GM20000 (cell line): Measurements from ENCODE around the gene HIPK1.
"Not testable (repeated sequence)": the region's sequence is repeated elsewhere in the genome, so short reads cannot be mapped to it uniquely, and the experiment has no call there.

ENCODE experiments used
- DNase-seq: peaks from one replicate; pipeline ENCODE4 v3.0.0; 2012; ENCODE audit warnings: low spot score
- TF ChIP-seq, protein P1 (sequence below): IDR thresholded peaks from 2 replicates; pipeline ENCODE4 v1.5.1; 2012; ENCODE audit warnings: mild to moderate bottlenecking, control low read depth; ENCODE audit errors: extremely low read depth, missing control alignments

The HIPK1 gene

DNA sequence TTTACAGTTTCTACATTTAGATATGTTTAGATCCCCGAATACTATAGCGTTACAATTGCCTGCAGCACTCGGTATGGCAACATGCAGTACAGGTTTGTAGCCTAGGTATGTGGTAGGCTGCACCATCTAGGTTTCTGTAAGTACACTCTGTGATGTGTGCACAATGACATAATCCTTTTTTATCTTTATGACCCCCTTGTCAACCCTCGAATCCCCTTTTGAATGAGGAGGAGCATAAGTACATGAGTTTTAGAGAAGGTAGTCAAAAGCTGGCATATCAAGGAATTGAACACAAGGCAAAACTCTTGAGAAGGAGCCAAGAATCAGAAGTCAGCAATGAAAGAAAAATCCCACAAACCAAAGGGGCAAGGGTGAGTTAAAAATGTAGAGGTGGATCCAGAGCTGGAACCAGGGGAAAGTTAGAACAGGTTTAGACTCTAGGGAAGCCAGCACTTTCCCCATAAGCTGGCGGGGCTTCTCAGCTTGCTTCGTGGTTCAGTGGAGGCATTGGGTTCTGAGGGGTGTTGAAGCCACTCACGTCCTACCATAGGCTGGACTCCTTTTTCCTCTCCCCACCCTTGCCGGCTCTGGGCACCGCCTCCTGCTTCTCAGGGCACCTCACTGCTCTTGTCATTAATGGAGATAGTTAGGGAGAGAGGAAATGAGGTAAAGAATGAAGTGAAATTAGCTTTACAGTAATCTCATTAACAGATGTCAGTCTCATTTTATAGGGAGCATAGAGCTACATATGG lies 81.5 kb downstream of the HIPK1 start:
- DNase-seq: no peak
- TF ChIP-seq, protein P1, sequence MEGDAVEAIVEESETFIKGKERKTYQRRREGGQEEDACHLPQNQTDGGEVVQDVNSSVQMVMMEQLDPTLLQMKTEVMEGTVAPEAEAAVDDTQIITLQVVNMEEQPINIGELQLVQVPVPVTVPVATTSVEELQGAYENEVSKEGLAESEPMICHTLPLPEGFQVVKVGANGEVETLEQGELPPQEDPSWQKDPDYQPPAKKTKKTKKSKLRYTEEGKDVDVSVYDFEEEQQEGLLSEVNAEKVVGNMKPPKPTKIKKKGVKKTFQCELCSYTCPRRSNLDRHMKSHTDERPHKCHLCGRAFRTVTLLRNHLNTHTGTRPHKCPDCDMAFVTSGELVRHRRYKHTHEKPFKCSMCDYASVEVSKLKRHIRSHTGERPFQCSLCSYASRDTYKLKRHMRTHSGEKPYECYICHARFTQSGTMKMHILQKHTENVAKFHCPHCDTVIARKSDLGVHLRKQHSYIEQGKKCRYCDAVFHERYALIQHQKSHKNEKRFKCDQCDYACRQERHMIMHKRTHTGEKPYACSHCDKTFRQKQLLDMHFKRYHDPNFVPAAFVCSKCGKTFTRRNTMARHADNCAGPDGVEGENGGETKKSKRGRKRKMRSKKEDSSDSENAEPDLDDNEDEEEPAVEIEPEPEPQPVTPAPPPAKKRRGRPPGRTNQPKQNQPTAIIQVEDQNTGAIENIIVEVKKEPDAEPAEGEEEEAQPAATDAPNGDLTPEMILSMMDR: no peak

DNA sequence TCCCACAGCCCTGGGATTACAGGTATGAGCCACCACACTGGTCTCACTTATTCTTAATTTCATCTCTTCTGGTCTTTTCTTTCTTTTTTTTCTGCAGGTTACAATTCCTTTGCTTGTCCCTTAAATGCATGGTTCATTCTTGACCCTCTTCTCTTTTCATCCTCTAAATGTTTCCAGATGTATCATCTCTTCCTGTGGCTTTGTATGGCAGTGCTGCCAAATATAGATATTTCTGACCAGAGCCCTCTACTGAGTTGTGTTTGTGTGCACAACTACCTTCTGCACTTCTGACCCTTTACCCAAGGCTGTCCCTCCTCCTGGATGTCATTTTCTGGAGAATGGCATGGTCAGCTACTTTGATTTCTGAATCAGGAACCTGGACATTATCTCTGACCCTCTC lies 82.7 kb downstream of the HIPK1 start:
- TF ChIP-seq, protein P1: no peak
- no peak for DNase-seq

DNA sequence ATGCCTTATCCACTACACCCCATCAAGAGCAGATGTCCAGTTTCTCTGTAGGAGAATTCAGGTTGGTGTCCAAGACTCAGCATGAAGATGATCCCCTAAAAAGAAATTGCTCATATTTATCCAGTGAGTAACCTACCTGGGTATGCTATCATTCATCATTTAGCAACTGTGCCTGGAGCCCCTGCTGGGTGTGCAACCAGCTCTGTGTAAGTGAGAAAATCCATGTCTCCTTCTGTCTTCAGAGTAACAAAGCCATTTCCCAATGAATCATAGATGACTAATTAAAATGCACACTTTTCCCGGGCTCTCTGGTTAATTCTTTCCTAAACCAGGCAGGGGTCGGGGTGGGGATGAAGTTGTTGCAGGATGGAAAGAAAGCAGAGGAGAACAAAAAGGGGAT lies 86.0 kb downstream of the HIPK1 start:
- TF ChIP-seq, protein P1: no peak
- no peak for DNase-seq

DNA sequence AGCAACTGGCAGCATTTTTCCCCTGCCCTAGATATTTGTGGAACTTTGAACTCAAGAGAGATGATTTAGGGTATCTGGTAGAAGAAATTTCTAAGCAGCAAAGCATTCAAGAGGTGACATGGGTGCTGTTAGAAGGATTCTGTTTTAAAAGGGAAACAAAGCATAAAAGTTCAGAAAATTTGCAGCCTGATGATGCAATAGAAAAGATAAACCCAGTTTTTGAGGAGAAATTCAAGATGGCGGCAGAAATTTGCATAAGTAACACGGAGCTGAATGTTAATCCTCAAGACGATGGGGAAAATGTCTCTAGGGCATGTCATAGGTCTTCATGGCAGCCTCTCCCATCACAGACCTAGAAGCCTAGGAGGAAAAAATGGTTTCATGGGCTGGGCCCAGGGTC lies 90.6 kb downstream of the HIPK1 start:
- DNase-seq: not testable (repeated sequence)

DNA sequence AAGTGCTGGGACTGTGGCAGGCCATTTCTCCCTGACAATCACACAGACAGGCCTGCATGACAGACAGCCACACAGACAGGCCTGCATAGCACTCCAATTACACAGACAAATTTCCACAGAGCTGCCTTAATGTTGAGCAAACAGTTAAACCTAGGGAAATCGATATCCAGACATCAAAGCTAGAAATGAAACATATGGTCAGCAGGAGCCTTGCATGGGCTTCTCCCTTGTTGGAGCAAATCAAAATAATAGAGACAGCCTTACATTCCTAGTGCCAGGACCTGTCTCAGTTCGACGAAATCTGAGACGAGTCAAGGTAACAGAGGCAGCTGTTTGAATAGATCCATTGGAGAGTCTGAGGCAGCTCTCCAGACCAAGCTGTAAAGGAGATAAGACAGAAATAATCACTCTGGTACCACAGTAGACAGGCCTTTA lies 92.6 kb downstream of the HIPK1 start:
- TF ChIP-seq, protein P1: no peak
- no peak for DNase-seq

DNA sequence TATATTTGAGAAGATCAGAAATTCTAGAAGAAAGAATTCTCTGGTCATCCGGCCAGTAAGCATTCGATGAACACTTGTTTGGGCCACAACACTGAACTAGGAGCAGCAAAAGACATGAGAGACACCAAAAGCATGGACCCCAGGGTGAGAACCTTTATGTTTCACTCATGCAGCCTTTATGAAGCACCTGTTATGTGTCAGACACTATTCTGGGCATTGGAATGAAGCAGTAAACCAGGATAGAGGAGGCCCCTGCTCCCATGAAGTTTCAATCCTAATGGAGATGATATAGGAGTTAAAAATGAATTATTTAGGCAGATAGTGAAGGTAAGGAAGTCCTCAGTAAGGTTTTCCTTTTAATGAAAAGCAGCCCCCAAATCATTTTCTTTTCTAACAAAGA lies 93.8 kb downstream of the HIPK1 start:
- no peak for DNase-seq
- TF ChIP-seq, protein P1: no peak

DNA sequence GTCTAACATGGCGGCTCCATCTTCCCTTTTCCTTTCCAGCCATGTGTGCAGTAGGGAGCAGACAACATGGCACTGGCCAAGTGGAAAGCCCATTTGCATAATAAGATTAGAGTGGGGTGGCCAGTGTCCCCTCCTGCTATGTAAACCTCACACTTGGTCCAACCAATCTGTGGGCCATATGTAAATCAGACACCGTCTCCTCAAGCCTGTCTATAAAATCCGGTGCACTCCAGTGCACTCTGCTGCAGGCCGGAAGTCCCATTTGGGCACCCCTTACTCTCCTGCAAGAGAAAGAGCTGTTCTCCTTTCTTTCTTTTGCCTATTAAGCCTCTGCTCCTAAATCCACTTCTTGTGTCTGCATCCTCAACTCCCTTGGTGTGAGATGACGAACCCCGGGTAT lies 94.3 kb downstream of the HIPK1 start:
- DNase-seq: no peak
- TF ChIP-seq, protein P1: no peak

DNA sequence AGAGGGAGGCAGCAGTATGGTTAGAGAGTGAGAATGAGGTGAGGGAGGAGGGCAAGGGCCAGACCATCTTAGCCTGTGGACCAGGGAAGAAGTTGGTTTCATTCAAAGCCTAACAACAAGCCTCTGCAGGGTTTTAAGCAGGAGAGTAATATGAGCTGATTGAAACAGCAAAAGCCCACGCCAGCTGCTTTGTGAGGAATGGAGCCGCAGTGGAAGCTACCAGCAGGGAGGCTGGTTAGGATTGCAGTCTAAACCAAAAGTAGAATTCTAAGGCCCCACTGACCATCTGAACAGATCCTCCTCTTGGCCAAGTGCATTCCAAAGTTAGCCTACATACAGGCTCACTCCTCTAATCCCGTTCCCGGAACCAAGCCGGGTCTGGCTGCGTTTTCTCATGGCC lies 94.9 kb downstream of the HIPK1 start:
- no peak for DNase-seq

More for the DNA sequence above, 94.9 kb downstream of the HIPK1 start:
- TF ChIP-seq, protein P1: no peak
